ENCODE results near the gene SPATA24.

DNA sequence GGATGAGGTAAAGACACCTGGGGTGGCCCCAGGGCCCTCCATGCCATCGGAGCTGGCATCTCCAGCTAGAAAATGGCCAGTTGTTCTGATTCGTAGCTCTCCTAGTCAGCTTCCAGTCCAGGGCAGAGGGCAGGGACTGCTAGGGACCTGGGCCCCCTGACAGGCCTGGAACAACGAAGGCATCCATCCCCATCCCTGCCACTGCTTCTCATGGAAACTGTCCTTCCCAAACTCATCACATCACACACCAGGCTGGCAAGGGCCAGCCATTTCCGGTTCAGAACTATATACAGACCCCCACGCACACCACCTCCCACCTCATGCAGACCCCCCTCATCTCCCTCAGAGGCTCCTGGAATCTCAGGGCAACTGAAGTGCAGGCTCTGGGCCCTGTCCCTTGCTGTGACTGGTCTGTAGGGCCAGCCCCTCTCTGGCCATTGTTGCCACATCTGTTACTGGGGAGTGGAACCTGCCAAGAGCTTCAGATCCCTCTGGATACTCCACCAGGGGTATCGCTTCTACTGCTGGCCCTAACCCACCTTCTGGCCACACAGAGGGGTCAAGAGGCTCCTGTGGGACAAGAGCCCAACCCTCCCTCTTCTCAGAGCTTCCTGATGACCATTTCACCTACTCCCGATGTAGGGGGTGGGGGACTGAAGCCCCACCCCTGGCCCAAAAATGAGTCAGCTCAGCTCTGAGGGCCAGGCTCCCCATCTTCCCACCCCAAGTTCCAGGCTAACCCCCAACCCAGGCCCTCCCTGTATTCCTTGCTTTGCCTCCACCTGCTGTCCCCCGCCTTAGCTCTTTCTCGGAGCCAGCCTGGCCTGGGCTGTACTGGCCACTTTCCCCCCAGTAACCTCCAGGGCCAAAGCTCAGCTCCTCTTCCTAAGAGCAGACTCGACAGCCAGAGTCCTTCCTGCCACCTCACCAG lies 13.0 kb downstream of the SPATA24 start:
- TF ChIP-seq, protein P1, sequence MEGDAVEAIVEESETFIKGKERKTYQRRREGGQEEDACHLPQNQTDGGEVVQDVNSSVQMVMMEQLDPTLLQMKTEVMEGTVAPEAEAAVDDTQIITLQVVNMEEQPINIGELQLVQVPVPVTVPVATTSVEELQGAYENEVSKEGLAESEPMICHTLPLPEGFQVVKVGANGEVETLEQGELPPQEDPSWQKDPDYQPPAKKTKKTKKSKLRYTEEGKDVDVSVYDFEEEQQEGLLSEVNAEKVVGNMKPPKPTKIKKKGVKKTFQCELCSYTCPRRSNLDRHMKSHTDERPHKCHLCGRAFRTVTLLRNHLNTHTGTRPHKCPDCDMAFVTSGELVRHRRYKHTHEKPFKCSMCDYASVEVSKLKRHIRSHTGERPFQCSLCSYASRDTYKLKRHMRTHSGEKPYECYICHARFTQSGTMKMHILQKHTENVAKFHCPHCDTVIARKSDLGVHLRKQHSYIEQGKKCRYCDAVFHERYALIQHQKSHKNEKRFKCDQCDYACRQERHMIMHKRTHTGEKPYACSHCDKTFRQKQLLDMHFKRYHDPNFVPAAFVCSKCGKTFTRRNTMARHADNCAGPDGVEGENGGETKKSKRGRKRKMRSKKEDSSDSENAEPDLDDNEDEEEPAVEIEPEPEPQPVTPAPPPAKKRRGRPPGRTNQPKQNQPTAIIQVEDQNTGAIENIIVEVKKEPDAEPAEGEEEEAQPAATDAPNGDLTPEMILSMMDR (IDR thresholded peaks at IDR 0.05; ENCODE audit: low read length), result no peak
- no peak for TF ChIP-seq EZH2 (IDR thresholded peaks at IDR 0.05; ENCODE audit: borderline replicate concordance, low read length)
